ENCODE data around the gene ADRB2.
"Not testable (repeated sequence)": the region's sequence is repeated elsewhere in the genome, so short reads cannot be mapped to it uniquely, and the experiment has no call there.

ADRB2 gene

DNA sequence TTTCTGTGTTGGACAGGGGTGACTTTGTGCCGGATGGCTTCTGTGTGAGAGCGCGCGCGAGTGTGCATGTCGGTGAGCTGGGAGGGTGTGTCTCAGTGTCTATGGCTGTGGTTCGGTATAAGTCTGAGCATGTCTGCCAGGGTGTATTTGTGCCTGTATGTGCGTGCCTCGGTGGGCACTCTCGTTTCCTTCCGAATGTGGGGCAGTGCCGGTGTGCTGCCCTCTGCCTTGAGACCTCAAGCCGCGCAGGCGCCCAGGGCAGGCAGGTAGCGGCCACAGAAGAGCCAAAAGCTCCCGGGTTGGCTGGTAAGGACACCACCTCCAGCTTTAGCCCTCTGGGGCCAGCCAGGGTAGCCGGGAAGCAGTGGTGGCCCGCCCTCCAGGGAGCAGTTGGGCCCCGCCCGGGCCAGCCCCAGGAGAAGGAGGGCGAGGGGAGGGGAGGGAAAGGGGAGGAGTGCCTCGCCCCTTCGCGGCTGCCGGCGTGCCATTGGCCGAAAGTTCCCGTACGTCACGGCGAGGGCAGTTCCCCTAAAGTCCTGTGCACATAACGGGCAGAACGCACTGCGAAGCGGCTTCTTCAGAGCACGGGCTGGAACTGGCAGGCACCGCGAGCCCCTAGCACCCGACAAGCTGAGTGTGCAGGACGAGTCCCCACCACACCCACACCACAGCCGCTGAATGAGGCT, at the start of gene ADRB2:
TSS of gene ADRB2 (plus strand) at position 559 of the 686 bp plus-strand sequence. CDS start 221 bp downstream, outside the sequence.
- peak; percentile 90 for DNase-seq (ENCODE audit: low read depth)

DNA sequence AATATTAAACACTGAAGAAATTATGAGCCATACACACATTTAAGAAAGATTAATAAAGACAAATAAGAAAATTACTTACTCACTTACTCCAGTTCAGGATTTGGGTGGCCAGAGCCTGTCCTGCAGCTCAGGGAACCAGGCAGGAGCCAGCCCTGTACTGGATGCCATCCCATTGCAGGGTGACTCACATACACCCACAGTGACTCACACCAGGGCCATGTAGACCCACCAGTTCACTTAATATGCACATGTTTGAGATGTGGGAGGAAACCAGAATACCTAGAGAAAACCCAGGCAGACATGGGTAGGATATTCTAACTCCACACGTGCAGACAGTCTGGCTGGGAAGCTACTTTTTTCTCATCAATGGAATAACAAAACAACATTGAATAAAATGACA, 49.6 kb upstream of the ADRB2 start:
- DNase-seq (ENCODE audit: low read depth), result peak; percentile 49

DNA sequence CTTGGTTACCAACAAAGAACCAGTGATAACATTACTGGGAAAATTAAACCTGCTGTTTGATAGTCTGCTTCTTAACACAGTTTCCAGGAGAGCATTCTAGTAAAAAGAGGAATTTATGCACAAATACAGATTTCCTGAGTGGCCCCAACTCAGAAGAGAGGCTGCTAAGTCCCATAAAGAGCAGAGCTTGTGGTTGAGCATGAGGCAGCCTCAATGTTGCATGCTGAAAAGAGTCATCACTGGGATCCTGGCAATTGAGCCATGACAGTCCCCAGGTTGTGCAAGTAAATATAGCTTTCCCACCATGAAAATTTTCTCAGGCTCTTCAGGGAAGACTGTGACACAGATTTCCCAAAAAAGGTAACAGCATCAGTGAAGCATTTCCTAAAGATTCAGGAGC, 47.5 kb upstream of the ADRB2 start:
- DNase-seq (ENCODE audit: low read depth), result no peak

GRCh38 chr5:148780711-148781110, 45.7 kb upstream of the ADRB2 start:
- no peak for DNase-seq (ENCODE audit: low read depth)

GRCh38 chr5:148781766-148782165, 44.6 kb upstream of the ADRB2 start:
- DNase-seq (ENCODE audit: low read depth), result no peak

DNA sequence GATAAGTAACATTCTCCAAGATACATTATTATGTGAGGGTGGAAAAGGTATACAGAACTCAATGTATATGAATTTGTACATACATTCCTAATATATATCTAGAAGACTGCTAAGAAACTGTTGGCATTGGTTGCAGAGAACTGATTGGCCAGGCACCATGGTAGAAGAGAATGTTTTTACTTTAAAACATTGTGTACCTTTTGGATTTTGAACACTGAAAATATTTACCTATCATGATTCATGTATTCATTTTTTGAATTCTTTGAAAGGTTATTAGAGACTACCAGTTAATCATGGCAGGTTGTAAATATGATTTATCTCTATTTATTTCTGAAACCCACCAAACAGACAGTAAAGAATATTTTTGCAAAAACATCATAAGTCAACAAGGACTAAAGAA, 41.2 kb upstream of the ADRB2 start:
- DNase-seq (ENCODE audit: low read depth), result no peak

DNA sequence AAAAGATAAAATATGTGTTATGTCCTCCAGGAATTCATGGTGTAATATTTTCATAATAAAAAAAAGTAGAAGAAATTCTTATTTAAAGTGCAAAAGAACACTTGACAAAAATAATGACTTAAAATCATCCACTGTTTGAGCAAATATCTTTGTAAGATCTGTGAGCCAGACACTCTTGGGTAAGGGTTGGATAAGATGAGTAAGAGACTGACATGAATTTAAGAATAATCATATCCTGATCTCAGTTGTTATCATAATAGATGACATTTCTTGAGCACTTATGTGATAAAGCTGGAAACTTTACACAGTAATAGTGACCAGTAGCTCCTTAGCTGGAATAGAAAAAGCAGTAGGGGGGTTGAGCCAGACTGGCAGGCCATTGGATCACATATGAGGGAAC, 40.0 kb upstream of the ADRB2 start:
- no peak for DNase-seq (ENCODE audit: low read depth)

GRCh38 chr5:148788636-148789035, 37.8 kb upstream of the ADRB2 start:
- no peak for DNase-seq (ENCODE audit: low read depth)

DNA sequence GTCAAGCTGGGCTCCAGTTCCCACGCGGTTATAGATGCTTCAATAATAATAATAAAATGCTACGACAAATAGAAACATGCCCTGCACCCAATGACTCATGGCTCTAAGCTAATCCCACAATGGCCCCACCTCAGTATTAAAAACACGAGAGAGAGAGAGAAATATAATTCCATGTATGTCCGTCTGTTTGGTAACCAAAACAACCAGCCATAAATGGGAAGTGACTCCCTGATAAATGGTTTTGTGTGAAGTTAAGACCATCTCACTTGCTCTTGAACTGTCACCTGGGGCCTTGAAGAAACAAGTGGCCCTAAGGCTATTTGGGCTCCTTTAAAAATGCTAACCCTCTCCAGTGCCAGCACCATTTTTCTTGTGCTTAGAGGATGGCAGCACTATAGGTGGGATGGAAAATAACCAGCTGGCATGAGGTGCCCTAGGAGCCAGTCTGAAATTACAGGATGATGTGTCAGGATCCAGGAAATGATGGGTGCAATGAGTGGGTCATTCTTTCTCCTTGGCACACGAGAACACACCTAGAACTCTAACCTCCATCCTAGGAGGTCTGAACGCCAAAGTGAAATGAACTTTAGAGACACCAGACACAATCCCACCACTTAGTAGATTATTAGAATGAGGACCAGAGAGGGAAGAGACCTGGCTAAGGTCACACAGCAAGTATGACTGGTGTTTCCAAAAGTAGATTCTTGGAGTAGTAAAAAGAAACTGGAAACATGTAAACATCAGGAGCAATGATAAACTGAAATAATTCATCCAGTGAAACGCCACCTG, 35.7 kb upstream of the ADRB2 start:
- DNase-seq (ENCODE audit: low read depth), result no peak

DNA sequence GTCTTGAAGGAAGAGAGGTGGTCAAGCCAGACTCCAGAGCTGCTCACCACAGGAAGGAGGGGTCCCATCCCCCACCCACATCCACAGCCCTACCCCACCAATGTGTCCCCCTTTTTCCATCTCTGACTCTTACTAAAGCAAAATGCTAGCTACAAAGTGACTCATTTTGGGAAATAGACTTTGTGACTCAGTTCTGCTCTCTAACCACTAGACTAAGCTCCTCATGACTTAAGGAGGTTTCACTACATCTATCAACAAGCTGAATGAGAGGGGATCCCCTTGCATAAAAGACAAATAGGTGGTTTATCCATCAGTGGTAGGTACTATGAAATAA, 35.1 kb upstream of the ADRB2 start:
- DNase-seq (ENCODE audit: low read depth), result no peak

- no peak for DNase-seq (ENCODE audit: low read depth)
These were observed 34.7 kb upstream of the ADRB2 start for GRCh38 chr5:148791696-148792095.

- no peak for DNase-seq (ENCODE audit: low read depth)
These were observed 33.7 kb upstream of the ADRB2 start for GRCh38 chr5:148792744-148793143.

DNA sequence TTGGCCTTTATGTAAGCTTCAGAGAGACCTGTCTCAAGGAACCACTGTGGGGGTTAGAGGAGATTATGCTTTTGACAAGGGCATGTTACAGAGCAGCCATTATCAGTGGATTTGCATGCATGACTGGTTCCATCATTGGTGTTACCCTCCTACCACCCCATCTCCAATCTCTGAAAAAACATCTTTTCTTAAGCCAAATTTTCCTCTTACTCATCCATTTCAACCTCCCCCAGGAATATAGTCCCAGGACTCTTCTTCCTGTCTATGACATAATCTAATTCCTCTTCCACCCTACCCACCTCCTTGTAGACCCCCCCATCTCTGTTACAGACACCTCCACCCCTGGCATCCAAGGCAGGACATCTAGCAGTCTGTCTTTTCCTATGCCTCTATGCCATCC, 33.1 kb upstream of the ADRB2 start:
- no peak for DNase-seq (ENCODE audit: low read depth)

- peak; percentile 73 for DNase-seq (ENCODE audit: low read depth)
These were observed 32.1 kb upstream of the ADRB2 start for GRCh38 chr5:148794275-148794674.

- DNase-seq (ENCODE audit: low read depth), result peak; percentile 8
These were observed 31.5 kb upstream of the ADRB2 start for GRCh38 chr5:148794729-148795561.

DNA sequence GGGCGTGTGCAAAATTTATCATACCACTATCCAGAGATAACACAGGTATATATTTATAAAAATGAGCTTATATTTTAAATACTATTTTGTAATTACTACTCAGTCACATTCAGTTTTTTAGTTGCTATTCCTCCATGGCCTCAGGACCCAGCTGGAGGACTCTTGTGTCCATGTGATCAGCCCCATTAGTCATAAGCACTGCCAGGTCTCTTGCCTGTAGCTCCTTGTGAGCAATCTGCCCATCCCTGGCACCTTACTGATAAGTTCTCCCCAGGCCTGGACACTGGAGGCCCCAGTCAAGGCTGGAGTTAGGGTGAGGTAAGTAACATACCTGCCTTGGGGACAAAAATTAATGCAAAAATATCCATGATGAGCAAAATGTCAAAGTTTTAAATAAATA, 29.5 kb upstream of the ADRB2 start:
- DNase-seq (ENCODE audit: low read depth), result no peak

GRCh38 chr5:148798786-148799185, 27.6 kb upstream of the ADRB2 start:
- no peak for DNase-seq (ENCODE audit: low read depth)

GRCh38 chr5:148799737-148800527, 26.5 kb upstream of the ADRB2 start:
- no peak for DNase-seq (ENCODE audit: low read depth)

DNA sequence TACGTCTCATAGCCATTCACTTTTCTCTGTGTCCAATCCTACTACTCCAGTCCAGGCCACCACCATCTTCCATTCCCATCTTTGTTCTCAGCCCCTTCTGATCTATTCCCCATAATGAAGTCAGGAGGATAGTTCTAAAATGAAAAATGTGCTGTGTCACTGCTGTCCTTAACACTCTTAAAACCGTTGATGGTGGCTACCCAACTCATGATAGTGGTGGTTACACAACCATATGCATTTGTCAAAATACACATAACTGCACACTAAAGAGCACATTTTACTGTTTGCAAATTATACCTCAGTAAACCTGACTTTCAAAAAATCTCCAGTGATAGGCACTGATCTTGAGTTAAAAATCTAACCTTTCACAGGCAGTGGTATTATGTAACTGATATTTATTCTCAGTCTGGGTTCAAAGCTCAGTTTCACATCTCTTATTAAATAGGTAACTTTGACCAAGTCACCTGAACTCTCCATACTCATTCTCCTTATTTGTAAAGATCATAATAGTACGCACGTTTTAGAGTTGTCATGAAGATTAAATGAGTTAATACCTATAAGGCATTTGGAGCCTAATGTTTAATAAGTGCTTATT, 24.6 kb upstream of the ADRB2 start:
- no peak for DNase-seq (ENCODE audit: low read depth)

- not testable (repeated sequence) for DNase-seq (ENCODE audit: low read depth)
These were observed 23.0 kb upstream of the ADRB2 start for GRCh38 chr5:148803451-148803850.

GRCh38 chr5:148804393-148804792, 22.0 kb upstream of the ADRB2 start:
- DNase-seq (ENCODE audit: low read depth), result no peak

All from fibroblast of gingiva (primary cell).